H9 (cell line): ENCODE results near the gene WHAMM. TPM values are rescaled to one million over a fixed set of nuclear protein-coding genes. Genes with fewer than 3 reads are reported as not detected.

Source experiments
- DNase-seq: peaks from one replicate; pipeline ENCODE4 v3.0.0-alpha.2; 2017
- H2AFZ ChIP-seq: one replicate; pipeline ENCODE4 v1.6.1; 2013; ENCODE audit warnings: mild to moderate bottlenecking, low read length, control low read depth, moderate library complexity
- H2AK5ac ChIP-seq: 2 replicates; pipeline ENCODE4 v1.6.1; 2013; ENCODE audit warnings: low read length, control low read depth, mixed read lengths; ENCODE audit not compliant: insufficient read length
- H2BK120ac ChIP-seq: one replicate; pipeline ENCODE4 v1.6.1; 2013; ENCODE audit warnings: low read depth, mild to moderate bottlenecking, low read length, control low read depth, inconsistent platforms; ENCODE audit not compliant: poor library complexity, severe bottlenecking
- H2BK12ac ChIP-seq: 2 replicates; pipeline ENCODE4 v1.6.1; 2013; ENCODE audit warnings: low read length, control low read depth, mixed read lengths, low read depth; ENCODE audit not compliant: insufficient read length
- H2BK15ac ChIP-seq: 2 replicates; pipeline ENCODE4 v1.6.1; 2013; ENCODE audit warnings: low read depth, low read length, control low read depth
- H2BK20ac ChIP-seq: one replicate; pipeline ENCODE4 v1.6.1; 2013; ENCODE audit warnings: low read depth, mild to moderate bottlenecking, low read length, control low read depth, inconsistent platforms; ENCODE audit not compliant: poor library complexity, severe bottlenecking
- H2BK5ac ChIP-seq: 2 replicates; pipeline ENCODE4 v1.6.1; 2013; ENCODE audit warnings: low read length, control low read depth, mixed read lengths; ENCODE audit not compliant: insufficient read length
- H3K14ac ChIP-seq: 2 replicates; pipeline ENCODE4 v1.6.1; 2013; ENCODE audit warnings: low read length, control low read depth; ENCODE audit not compliant: insufficient read depth
- H3K18ac ChIP-seq: 2 replicates; pipeline ENCODE4 v1.6.1; 2013; ENCODE audit warnings: low read depth, mild to moderate bottlenecking, mixed read lengths, low read length, control low read depth; ENCODE audit not compliant: insufficient read length
- H3K23ac ChIP-seq: 2 replicates; pipeline ENCODE4 v1.6.1; 2013; ENCODE audit warnings: low read length, control low read depth, mixed read lengths, low read depth; ENCODE audit not compliant: insufficient read length
- H3K23me2 ChIP-seq: 2 replicates; pipeline ENCODE4 v1.6.1; 2013; ENCODE audit warnings: low read depth, mild to moderate bottlenecking, mixed read lengths, low read length, control low read depth; ENCODE audit not compliant: insufficient read length, poor library complexity, severe bottlenecking
- H3K27ac ChIP-seq: 2 replicates; pipeline ENCODE4 v1.5.1; 2013; ENCODE audit warnings: low read length, control low read depth, mixed read lengths, low read depth; ENCODE audit not compliant: insufficient read length
- H3K27me3 ChIP-seq: 2 replicates; pipeline ENCODE4 v1.6.1; 2013; ENCODE audit warnings: low read length, control low read depth, inconsistent platforms; ENCODE audit not compliant: insufficient read depth
- H3K4ac ChIP-seq: 2 replicates; pipeline ENCODE4 v1.6.1; 2013; ENCODE audit warnings: low read depth, mild to moderate bottlenecking, control low read depth, inconsistent platforms, low read length, moderate library complexity
- H3K4me1 ChIP-seq: 2 replicates; pipeline ENCODE4 v1.6.1; 2013; ENCODE audit warnings: low read length, control low read depth, inconsistent platforms; ENCODE audit not compliant: insufficient read depth
- H3K4me2 ChIP-seq: 2 replicates; pipeline ENCODE4 v1.6.1; 2013; ENCODE audit warnings: low read length, control low read depth, mixed read lengths; ENCODE audit not compliant: insufficient read length, insufficient read depth
- H3K56ac ChIP-seq: 2 replicates; pipeline ENCODE4 v1.6.1; 2013; ENCODE audit warnings: low read depth, mild to moderate bottlenecking, mixed read lengths, low read length, control low read depth; ENCODE audit not compliant: insufficient read length
- H3K79me1 ChIP-seq: 2 replicates; pipeline ENCODE4 v1.6.1; 2013; ENCODE audit warnings: low read depth, mild to moderate bottlenecking, moderate library complexity, low read length, control low read depth, inconsistent platforms; ENCODE audit not compliant: insufficient read depth, poor library complexity, severe bottlenecking
- H3K79me2 ChIP-seq: 2 replicates; pipeline ENCODE4 v1.6.1; 2013; ENCODE audit warnings: low read length, control low read depth, inconsistent platforms; ENCODE audit not compliant: insufficient read depth
- H3K9ac ChIP-seq: 2 replicates; pipeline ENCODE4 v1.6.1; 2013; ENCODE audit warnings: low read length, control low read depth, mixed read lengths; ENCODE audit not compliant: insufficient read length; ENCODE audit errors: extremely low read depth
- H3K9me3 ChIP-seq: one replicate; pipeline ENCODE4 v1.6.1; 2013; ENCODE audit warnings: low read depth, low read length, inconsistent platforms; ENCODE audit not compliant: control insufficient read depth
- H3T11ph ChIP-seq: one replicate; pipeline ENCODE4 v1.6.1; 2013; ENCODE audit warnings: mild to moderate bottlenecking, low read length, control low read depth, inconsistent platforms
- H4K20me1 ChIP-seq: one replicate; pipeline ENCODE4 v1.6.1; 2013; ENCODE audit not compliant: control insufficient read depth, insufficient read length, insufficient read depth
- H4K5ac ChIP-seq: 2 replicates; pipeline ENCODE4 v1.6.1; 2013; ENCODE audit warnings: low read depth, mild to moderate bottlenecking, mixed read lengths, low read length, control low read depth; ENCODE audit not compliant: insufficient read length
- H4K8ac ChIP-seq: replicated peaks from 2 replicates; pipeline ENCODE4 v1.6.1; 2013; ENCODE audit warnings: low read length, control low read depth, mixed read lengths, low read depth; ENCODE audit not compliant: insufficient read length
- H4K91ac ChIP-seq: 2 replicates; pipeline ENCODE4 v1.6.1; 2013; ENCODE audit warnings: low read depth, mild to moderate bottlenecking, moderate library complexity, mixed read lengths, low read length, control low read depth; ENCODE audit not compliant: insufficient read length
- H3K27ac Mint-ChIP-seq, 3 experiments: 2 replicates in 2 of 3; 3 replicates in 1 of 3; pipeline ENCODE4 v1.8.0; 2020 to 2021; ENCODE audit warnings: mixed read lengths in 3 of 3, mild to moderate bottlenecking in 1 of 3, moderate library complexity in 1 of 3
- H3K27me3 Mint-ChIP-seq: 2 replicates; pipeline ENCODE4 v1.8.0; 2021; ENCODE audit warnings: low read depth, mild to moderate bottlenecking, moderate library complexity, mixed read lengths
- H3K36me3 Mint-ChIP-seq, 3 experiments: 2 replicates in 2 of 3; 3 replicates in 1 of 3; pipeline ENCODE4 v1.8.0; 2020 to 2021; ENCODE audit warnings: low read depth in 3 of 3, mixed read lengths in 3 of 3; ENCODE audit not compliant: insufficient read depth in 1 of 3
- H3K4me1 Mint-ChIP-seq, 2 experiments: 2 replicates each; pipeline ENCODE4 v1.8.0; 2020; ENCODE audit warnings: mixed read lengths in 2 of 2
- H3K4me3 Mint-ChIP-seq, 2 experiments: 2 replicates in 1 of 2; 3 replicates in 1 of 2; pipeline ENCODE4 v1.8.0; 2020 to 2021; ENCODE audit warnings: mild to moderate bottlenecking in 2 of 2, mixed read lengths in 2 of 2, moderate library complexity in 1 of 2
- H3K9me3 Mint-ChIP-seq, 2 experiments: 2 replicates in 1 of 2; 3 replicates in 1 of 2; pipeline ENCODE4 v1.8.0; 2020; ENCODE audit warnings: mild to moderate bottlenecking in 2 of 2, mixed read lengths in 2 of 2, moderate library complexity in 1 of 2
- CTCF ChIP-seq: fragments of 200-600 bp; sonication (generic); conservative IDR thresholded peaks from 3 replicates; pipeline ENCODE4 v1.8.0; 2021; ENCODE audit warnings: antibody characterized with exemption, mild to moderate bottlenecking
- WGBS: extraction: QIAGEN DNeasy Blood & Tissue Kit; methylation state at CpG from one replicate; pipeline ENCODE4 v1.1.7; 2013; ENCODE audit warnings: missing lambda C conversion rate, low lambda C conversion rate, mixed read lengths; ENCODE audit not compliant: insufficient read length; ENCODE audit errors: extremely low coverage; 5-methylcytosine and 5-hydroxymethylcytosine counted together
- total RNA-seq: library from RNA; stranded (reverse); gene quantifications from 2 replicates; pipeline ENCODE4 v1.2.1, GENCODE V29; 2021

The WHAMM gene
- total RNA-seq, 1 experiment from 2014 or later, result 3.0 TPM

- Histone ChIP-seq H3K4ac (no peak overlapping the region), H2BK5ac (no peak overlapping the region), H3K4me2 (no peak overlapping the region), H3K9me3 (no peaks in the 10 kb centered on the region), H3K9ac (no peak overlapping the region), H2AFZ (no peak overlapping the region), H2BK12ac (no peak overlapping the region), H3K79me2 (no peaks in the 10 kb centered on the region), H2BK20ac (no peak overlapping the region), H3K27ac (no peak overlapping the region), H3K23me2 (no peaks in the 10 kb centered on the region), H3K18ac (no peak overlapping the region), H2BK15ac (no peak overlapping the region), H2AK5ac (no peak overlapping the region), H4K8ac (no peak overlapping the region), H3K14ac (no peak overlapping the region), H3K4me1 (no peaks in the 10 kb centered on the region), H3K27me3 (no peaks in the 10 kb centered on the region), H3K79me1 (no peaks in the 10 kb centered on the region), H4K5ac (no peak overlapping the region), H4K91ac (no peak overlapping the region), H4K20me1 (no peaks in the 10 kb centered on the region), H3K56ac (no peak overlapping the region), H2BK120ac (no peak overlapping the region), H3T11ph (no peak overlapping the region), H3K23ac (no peak overlapping the region)
- H3K27ac Mint-ChIP-seq, result no peak overlapping the region
- no peaks in the 10 kb centered on the region for H3K9me3 Mint-ChIP-seq
- TF ChIP-seq CTCF, result no peak
- DNase-seq, result no peak
- no peaks in the 10 kb centered on the region for H3K27me3 Mint-ChIP-seq
- peaks cover 16 to 65% (median 35%) of the 10 kb centered on the region in 3 experiments; a peak in 6 of 7 replicates for H3K36me3 Mint-ChIP-seq
- H3K4me1 Mint-ChIP-seq, result no peaks in the 10 kb centered on the region
- no CpG with 5 or more reads among the region's 5 CpGs for WGBS
- no peak overlapping the region for H3K4me3 Mint-ChIP-seq
Observed at GRCh38 chr15:82831894-82832600, 22.6 kb downstream of the WHAMM start.
